OCI-LY1 (cell line): ENCODE results near the gene ADIG.

Source experiments
- EZH2 ChIP-seq: fragments of 200-600 bp; sonication (generic), shearing (Covaris generic); IDR thresholded peaks from 2 replicates; pipeline ENCODE4 v1.8.0; 2017; ENCODE audit warnings: borderline replicate concordance, mixed run types, mild to moderate bottlenecking, antibody characterized with exemption, low read length, moderate library complexity, mixed read lengths
- TF ChIP-seq, protein P1 (sequence below): fragments of 200-600 bp; sonication (generic), shearing (Covaris generic); IDR thresholded peaks from 2 replicates; pipeline ENCODE4 v1.5.1; 2017; ENCODE audit warnings: mild to moderate bottlenecking, antibody characterized with exemption, low read length, moderate library complexity, mixed read lengths

DNA sequence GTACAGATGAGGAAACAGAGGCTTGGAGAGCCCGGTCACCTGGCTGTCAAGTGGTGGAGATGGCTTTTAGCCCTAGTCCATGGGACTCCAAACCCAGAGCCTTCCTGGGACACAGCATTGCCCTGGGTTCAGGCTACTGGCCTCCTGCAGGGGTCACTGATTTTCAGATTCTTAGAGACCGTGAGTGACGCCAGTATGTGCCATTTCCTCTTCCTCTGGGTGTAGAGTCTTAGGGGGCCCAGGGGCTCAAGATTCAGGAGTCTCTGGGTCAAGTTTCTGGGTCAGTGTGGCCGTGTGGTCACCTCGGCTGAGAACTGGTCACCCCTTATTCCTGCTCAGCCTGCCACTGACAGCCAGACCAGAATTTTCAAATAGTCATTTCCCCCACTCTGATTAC, 21.2 kb downstream of the ADIG start:
- TF ChIP-seq, protein P1, sequence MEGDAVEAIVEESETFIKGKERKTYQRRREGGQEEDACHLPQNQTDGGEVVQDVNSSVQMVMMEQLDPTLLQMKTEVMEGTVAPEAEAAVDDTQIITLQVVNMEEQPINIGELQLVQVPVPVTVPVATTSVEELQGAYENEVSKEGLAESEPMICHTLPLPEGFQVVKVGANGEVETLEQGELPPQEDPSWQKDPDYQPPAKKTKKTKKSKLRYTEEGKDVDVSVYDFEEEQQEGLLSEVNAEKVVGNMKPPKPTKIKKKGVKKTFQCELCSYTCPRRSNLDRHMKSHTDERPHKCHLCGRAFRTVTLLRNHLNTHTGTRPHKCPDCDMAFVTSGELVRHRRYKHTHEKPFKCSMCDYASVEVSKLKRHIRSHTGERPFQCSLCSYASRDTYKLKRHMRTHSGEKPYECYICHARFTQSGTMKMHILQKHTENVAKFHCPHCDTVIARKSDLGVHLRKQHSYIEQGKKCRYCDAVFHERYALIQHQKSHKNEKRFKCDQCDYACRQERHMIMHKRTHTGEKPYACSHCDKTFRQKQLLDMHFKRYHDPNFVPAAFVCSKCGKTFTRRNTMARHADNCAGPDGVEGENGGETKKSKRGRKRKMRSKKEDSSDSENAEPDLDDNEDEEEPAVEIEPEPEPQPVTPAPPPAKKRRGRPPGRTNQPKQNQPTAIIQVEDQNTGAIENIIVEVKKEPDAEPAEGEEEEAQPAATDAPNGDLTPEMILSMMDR = no peak
- no peak for TF ChIP-seq EZH2
